ENCODE data around the gene SCAPER.

DNA sequence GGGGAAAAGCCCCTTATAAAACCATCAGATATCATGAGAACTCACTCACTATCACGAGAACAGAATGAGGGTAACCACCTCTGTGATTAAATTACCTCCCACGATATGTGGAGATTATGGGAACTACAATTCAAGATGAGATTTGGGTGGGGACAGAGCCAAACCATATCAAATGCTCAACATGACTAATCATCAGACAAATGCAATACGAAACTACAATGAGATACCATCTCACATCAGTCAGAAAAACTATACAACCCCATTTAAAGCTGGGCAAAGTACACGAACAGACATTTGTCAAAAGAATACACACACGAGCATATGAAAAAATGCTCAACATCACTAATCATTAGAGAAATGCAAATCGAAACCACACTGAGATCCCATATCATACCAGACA is 67.7 kb downstream of the SCAPER start:
- TF ChIP-seq, protein P1, sequence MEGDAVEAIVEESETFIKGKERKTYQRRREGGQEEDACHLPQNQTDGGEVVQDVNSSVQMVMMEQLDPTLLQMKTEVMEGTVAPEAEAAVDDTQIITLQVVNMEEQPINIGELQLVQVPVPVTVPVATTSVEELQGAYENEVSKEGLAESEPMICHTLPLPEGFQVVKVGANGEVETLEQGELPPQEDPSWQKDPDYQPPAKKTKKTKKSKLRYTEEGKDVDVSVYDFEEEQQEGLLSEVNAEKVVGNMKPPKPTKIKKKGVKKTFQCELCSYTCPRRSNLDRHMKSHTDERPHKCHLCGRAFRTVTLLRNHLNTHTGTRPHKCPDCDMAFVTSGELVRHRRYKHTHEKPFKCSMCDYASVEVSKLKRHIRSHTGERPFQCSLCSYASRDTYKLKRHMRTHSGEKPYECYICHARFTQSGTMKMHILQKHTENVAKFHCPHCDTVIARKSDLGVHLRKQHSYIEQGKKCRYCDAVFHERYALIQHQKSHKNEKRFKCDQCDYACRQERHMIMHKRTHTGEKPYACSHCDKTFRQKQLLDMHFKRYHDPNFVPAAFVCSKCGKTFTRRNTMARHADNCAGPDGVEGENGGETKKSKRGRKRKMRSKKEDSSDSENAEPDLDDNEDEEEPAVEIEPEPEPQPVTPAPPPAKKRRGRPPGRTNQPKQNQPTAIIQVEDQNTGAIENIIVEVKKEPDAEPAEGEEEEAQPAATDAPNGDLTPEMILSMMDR (IDR thresholded peaks at IDR 0.05) = no peak
- no peak for TF ChIP-seq EZH2 (IDR thresholded peaks at IDR 0.05; ENCODE audit: borderline replicate concordance, insufficient read depth, low read depth, low read length, poor library complexity, severe bottlenecking)
